ENCODE data around the gene HSF2BP. TPM values are rescaled to one million over a fixed set of nuclear protein-coding genes. Genes with fewer than 3 reads are reported as not detected.
"Not testable (repeated sequence)": the region's sequence is repeated elsewhere in the genome, so short reads cannot be mapped to it uniquely, and the experiment has no call there.

Gene HSF2BP
- total RNA-seq, 4 donors from 2014 or later = 0.35 to 0.67 TPM; not detected in 2

DNA sequence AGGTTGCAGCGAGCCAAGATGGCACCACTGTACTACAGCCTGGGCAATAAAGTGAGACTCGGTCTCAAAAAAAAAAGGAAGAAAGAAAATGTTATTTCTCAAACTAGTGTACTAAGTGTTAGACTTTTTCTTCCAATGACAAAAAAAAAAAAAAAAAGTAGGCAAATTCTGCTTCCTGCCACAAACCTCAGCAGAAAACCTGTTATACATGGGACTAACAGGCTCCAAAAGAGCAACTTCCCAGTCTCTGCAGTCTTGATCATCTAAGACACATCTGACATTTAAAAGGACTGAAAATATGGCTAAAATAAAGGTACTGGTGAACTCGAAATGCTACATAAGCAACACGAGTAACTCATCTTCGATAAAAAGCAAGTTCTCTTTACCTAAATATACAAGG lies 59.6 kb downstream of the HSF2BP start:
- TF ChIP-seq, protein P1, sequence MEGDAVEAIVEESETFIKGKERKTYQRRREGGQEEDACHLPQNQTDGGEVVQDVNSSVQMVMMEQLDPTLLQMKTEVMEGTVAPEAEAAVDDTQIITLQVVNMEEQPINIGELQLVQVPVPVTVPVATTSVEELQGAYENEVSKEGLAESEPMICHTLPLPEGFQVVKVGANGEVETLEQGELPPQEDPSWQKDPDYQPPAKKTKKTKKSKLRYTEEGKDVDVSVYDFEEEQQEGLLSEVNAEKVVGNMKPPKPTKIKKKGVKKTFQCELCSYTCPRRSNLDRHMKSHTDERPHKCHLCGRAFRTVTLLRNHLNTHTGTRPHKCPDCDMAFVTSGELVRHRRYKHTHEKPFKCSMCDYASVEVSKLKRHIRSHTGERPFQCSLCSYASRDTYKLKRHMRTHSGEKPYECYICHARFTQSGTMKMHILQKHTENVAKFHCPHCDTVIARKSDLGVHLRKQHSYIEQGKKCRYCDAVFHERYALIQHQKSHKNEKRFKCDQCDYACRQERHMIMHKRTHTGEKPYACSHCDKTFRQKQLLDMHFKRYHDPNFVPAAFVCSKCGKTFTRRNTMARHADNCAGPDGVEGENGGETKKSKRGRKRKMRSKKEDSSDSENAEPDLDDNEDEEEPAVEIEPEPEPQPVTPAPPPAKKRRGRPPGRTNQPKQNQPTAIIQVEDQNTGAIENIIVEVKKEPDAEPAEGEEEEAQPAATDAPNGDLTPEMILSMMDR (IDR thresholded peaks at IDR 0.05) = no peak
- no peak for TF ChIP-seq POLR2A (IDR thresholded peaks at IDR 0.05)
- Histone ChIP-seq H3K36me3 (no peaks in the 10 kb centered on the region), H3K4me1 (no peaks in the 10 kb centered on the region), H3K9me3 (no peaks in the 10 kb centered on the region), H3K27ac (no peak overlapping the region), H3K4me3 (no peak overlapping the region), H3K27me3 (no peaks in the 10 kb centered on the region)
- DNase-seq = no peak

DNA sequence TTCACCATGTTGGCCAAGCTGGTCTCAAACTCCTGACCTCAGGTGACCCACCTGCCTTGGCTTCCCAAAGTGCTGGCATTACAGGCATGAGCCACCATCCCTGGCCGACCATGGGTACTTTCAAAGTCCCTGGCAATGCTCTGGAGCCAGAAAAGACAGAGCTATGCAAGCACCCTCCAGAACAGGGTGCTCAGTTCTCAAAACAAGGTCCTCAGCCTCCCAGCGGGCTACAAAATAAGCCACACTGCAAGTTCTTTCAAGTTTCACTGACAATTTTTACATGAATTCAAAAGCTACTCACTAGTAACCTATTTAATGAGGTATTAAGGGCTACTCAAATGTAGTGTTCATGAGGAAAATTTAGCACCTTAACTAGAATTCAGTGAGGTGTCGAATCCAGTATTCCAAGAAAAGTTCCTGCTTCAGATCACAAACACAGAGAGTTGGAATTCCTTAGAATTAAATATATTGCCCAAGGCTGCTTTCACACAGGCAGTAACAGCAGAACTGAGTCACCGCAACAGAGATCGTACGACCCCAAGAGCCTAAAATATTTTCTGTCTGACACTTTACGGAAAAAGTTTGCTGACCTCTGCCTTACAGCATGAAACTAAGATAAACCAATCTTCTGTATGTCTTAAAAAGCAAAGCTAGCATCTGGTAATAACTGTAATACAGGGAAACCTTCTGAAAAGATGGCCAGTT lies 60.7 kb downstream of the HSF2BP start:
- Histone ChIP-seq H3K27me3 (no peaks in the 10 kb centered on the region), H3K36me3 (no peaks in the 10 kb centered on the region), H3K4me1 (no peaks in the 10 kb centered on the region), H3K9me3 (no peaks in the 10 kb centered on the region), H3K27ac (no peak overlapping the region), H3K4me3 (no peak overlapping the region)
- no peak for TF ChIP-seq POLR2A (IDR thresholded peaks at IDR 0.05)
- TF ChIP-seq, protein P1 (IDR thresholded peaks at IDR 0.05) = no peak
- no peak for DNase-seq

GRCh38 chr21:43597540-43598250 lies 61.6 kb downstream of the HSF2BP start:
- Histone ChIP-seq H3K4me3 (no peak overlapping the region), H3K27ac (no peak overlapping the region), H3K9me3 (no peaks in the 10 kb centered on the region), H3K27me3 (no peaks in the 10 kb centered on the region), H3K36me3 (no peaks in the 10 kb centered on the region), H3K4me1 (no peaks in the 10 kb centered on the region)
- no peak for TF ChIP-seq POLR2A (IDR thresholded peaks at IDR 0.05)
- TF ChIP-seq, protein P1 (IDR thresholded peaks at IDR 0.05) = no peak
- no peak for DNase-seq

GRCh38 chr21:43597052-43597451 lies 62.2 kb downstream of the HSF2BP start:
- Histone ChIP-seq H3K27ac (no peak overlapping the region), H3K36me3 (no peaks in the 10 kb centered on the region), H3K4me1 (no peaks in the 10 kb centered on the region), H3K4me3 (no peak overlapping the region), H3K27me3 (no peaks in the 10 kb centered on the region), H3K9me3 (no peaks in the 10 kb centered on the region)
- no peak for DNase-seq
- TF ChIP-seq, protein P1 (IDR thresholded peaks at IDR 0.05) = no peak
- no peak for TF ChIP-seq POLR2A (IDR thresholded peaks at IDR 0.05)

- Histone ChIP-seq H3K36me3 (no peaks in the 10 kb centered on the region), H3K27me3 (no peaks in the 10 kb centered on the region), H3K9me3 (no peaks in the 10 kb centered on the region), H3K4me3 (no peak overlapping the region), H3K4me1 (no peaks in the 10 kb centered on the region), H3K27ac (no peak overlapping the region)
- DNase-seq = no peak
- TF ChIP-seq POLR2A (IDR thresholded peaks at IDR 0.05) = no peak
- TF ChIP-seq, protein P1 (IDR thresholded peaks at IDR 0.05) = no peak
Measured at GRCh38 chr21:43596616-43597015, 62.7 kb downstream of the HSF2BP start.

DNA sequence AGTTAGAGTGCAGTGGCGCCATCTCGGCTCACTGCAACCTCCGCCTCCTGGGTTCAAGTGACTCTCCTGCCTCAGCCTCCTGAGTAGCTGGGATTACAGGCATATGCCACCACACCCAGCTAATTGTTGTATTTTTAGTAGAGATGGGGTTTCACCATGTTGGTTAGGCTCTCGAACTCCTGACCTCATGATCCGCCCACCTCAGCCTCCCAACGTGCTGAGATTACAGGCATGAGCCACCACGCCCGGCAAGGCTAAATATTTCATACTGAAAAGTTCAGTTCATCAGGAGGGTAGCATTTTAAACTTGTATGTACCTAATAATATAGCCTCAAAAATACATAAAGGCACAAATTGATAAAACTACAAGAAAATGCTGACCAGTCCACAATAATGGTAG lies 63.5 kb downstream of the HSF2BP start:
- not testable (repeated sequence) for H3K4me3 ChIP-seq, H3K27ac ChIP-seq, H3K36me3 ChIP-seq, DNase-seq, H3K9me3 ChIP-seq, H3K27me3 ChIP-seq, H3K4me1 ChIP-seq
